Keratinocyte (primary cell): Measurements from ENCODE around the gene TFF3. TPM values are rescaled to one million over a fixed set of nuclear protein-coding genes. Genes with fewer than 3 reads are reported as not detected.

Experiments
- DNase-seq: peaks from one replicate; pipeline ENCODE4 v3.0.0-alpha.2; 2011; ENCODE audit warnings: low read depth, missing footprints, low spot score
- FAIRE-seq: peaks from 2 replicates; lab custom pipeline; 2011; peaks lifted over from hg19 to GRCh38; lab: Jason Lieb, UNC
- H2AFZ ChIP-seq: 2 replicates; pipeline ENCODE4 v1.6.0; 2012; ENCODE audit warnings: low read length, control low read depth, inconsistent platforms; ENCODE audit not compliant: control insufficient read depth
- H3K27ac ChIP-seq: 2 replicates; pipeline ENCODE4 v1.5.1; 2011; ENCODE audit warnings: low read length; ENCODE audit not compliant: control insufficient read depth, insufficient read depth
- H3K27me3 ChIP-seq: 3 replicates; pipeline ENCODE4 v1.6.0; 2011; ENCODE audit warnings: low read length; ENCODE audit not compliant: control insufficient read depth, insufficient read depth; ENCODE audit errors: extremely low read depth
- H3K36me3 ChIP-seq, 2 experiments: 2 replicates in 1 of 2; 3 replicates in 1 of 2; pipeline ENCODE4 v1.5.1; 2011; ENCODE audit warnings: low read length in 2 of 2, mild to moderate bottlenecking in 1 of 2; ENCODE audit not compliant: control insufficient read depth in 2 of 2, insufficient read depth in 2 of 2; ENCODE audit errors: extremely low read depth in 1 of 2
- H3K4me1 ChIP-seq: 3 replicates; pipeline ENCODE4 v1.5.1; 2011; ENCODE audit warnings: low read length; ENCODE audit not compliant: control insufficient read depth, insufficient read depth; ENCODE audit errors: extremely low read depth
- H3K4me2 ChIP-seq: 3 replicates; pipeline ENCODE4 v1.6.0; 2011; ENCODE audit warnings: low read depth, low read length; ENCODE audit not compliant: control insufficient read depth, insufficient read depth; ENCODE audit errors: extremely low read depth
- H3K4me3 ChIP-seq, 3 experiments: fragments of 200-600 bp in 1 of 3; sonication (generic) in 1 of 3; 2 replicates in 2 of 3; 3 replicates in 1 of 3; pipeline ENCODE4 v1.5.1; 2011 to 2016; ENCODE audit warnings: low read length in 3 of 3, mild to moderate bottlenecking in 3 of 3, control low read depth in 2 of 3, inconsistent platforms in 1 of 3, low read depth in 1 of 3, mixed read lengths in 1 of 3, mixed run types in 1 of 3, moderate library complexity in 1 of 3; ENCODE audit not compliant: control insufficient read depth in 2 of 3, insufficient read depth in 2 of 3; ENCODE audit errors: extremely low read depth in 1 of 3
- H3K79me2 ChIP-seq: 2 replicates; pipeline ENCODE4 v1.6.0; 2012; ENCODE audit warnings: low read length; ENCODE audit not compliant: control insufficient read depth, insufficient read depth
- H3K9ac ChIP-seq: 3 replicates; pipeline ENCODE4 v1.6.0; 2011; ENCODE audit warnings: low read length; ENCODE audit not compliant: control insufficient read depth, insufficient read depth; ENCODE audit errors: extremely low read depth
- H3K9me1 ChIP-seq: 3 replicates; pipeline ENCODE4 v1.6.0; 2011; ENCODE audit warnings: low read length; ENCODE audit not compliant: control insufficient read depth, insufficient read depth; ENCODE audit errors: extremely low read depth
- H3K9me3 ChIP-seq: 2 replicates; pipeline ENCODE4 v1.5.1; 2012; ENCODE audit warnings: low read depth, low read length; ENCODE audit not compliant: control insufficient read depth
- H4K20me1 ChIP-seq: 3 replicates; pipeline ENCODE4 v1.6.0; 2011; ENCODE audit warnings: low read length; ENCODE audit not compliant: control insufficient read depth, insufficient read depth; ENCODE audit errors: extremely low read depth
- EZH2 ChIP-seq: IDR thresholded peaks from one replicate; pipeline ENCODE4 v1.6.1; 2012; ENCODE audit warnings: inconsistent platforms, mild to moderate bottlenecking, low read length, moderate library complexity
- dilution Hi-C: fragments of 300-500 bp; cut with MboI; formaldehyde crosslinking; loops from one replicate; pipeline ENCODE4 v1.7.0; 2020; ENCODE audit warnings: low sequenced_read_pairs; ENCODE audit not compliant: extremely low pct_ligation_motif_present
- polyA plus RNA-seq, 5 experiments: library from polyadenylated mRNA; depleted of rRNA in 3 of 5; stranded (reverse) in 3 of 5; stranded (forward) in 1 of 5; unstranded in 1 of 5; fragments of >200 nt; gene quantifications; 1 replicate in 1 of 5; 2 replicates in 3 of 5; 3 replicates in 1 of 5; pipeline versions ENCODE4 v1.2.1 to v1.2.3, GENCODE V29; 2011 to 2012; ENCODE audit warnings: missing spikeins in 2 of 5, low read depth in 1 of 5, low replicate concordance in 1 of 5
- TF ChIP-seq, protein P1 (sequence below), 3 experiments: IDR thresholded peaks in 1 of 3; conservative IDR thresholded peaks in 1 of 3; optimal IDR thresholded peaks in 1 of 3; 2 replicates in 2 of 3; 3 replicates in 1 of 3; pipeline versions ENCODE3 to v1.5.1; 2011; ENCODE audit warnings: low read length in 3 of 3, mild to moderate bottlenecking in 3 of 3, moderate library complexity in 2 of 3, control low read depth in 1 of 3, inconsistent platforms in 1 of 3; ENCODE audit not compliant: insufficient read depth in 2 of 3; ENCODE audit errors: extremely low read depth in 1 of 3

Gene TFF3
- polyA plus RNA-seq, 1 donor (not counting 4 experiments of a cell fraction or from before 2014, with no cell fraction given) = not detected

- no peaks in the 10 kb centered on the region for H3K9me1 ChIP-seq
- H3K9me3 ChIP-seq = no peaks in the 10 kb centered on the region
- TF ChIP-seq, protein P1, sequence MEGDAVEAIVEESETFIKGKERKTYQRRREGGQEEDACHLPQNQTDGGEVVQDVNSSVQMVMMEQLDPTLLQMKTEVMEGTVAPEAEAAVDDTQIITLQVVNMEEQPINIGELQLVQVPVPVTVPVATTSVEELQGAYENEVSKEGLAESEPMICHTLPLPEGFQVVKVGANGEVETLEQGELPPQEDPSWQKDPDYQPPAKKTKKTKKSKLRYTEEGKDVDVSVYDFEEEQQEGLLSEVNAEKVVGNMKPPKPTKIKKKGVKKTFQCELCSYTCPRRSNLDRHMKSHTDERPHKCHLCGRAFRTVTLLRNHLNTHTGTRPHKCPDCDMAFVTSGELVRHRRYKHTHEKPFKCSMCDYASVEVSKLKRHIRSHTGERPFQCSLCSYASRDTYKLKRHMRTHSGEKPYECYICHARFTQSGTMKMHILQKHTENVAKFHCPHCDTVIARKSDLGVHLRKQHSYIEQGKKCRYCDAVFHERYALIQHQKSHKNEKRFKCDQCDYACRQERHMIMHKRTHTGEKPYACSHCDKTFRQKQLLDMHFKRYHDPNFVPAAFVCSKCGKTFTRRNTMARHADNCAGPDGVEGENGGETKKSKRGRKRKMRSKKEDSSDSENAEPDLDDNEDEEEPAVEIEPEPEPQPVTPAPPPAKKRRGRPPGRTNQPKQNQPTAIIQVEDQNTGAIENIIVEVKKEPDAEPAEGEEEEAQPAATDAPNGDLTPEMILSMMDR (optimal IDR thresholded peaks at IDR 0.05 in 1 of 3, IDR thresholded peaks at IDR 0.05 in 1 of 3, conservative IDR thresholded peaks at IDR 0.05 in 1 of 3; ENCODE audit: extremely low read depth in 1 of 3, insufficient read depth in 2 of 3, low read length in 3 of 3) = no peak
- no peak for TF ChIP-seq EZH2
- H3K36me3 ChIP-seq = no peaks in the 10 kb centered on the region
- H2AFZ ChIP-seq = no peak overlapping the region
- H3K27ac ChIP-seq = no peak overlapping the region
- H3K27me3 ChIP-seq = peaks cover 12% of the 10 kb centered on the region
- H3K4me2 ChIP-seq = no peak overlapping the region
- dilution Hi-C loops = no loop called here
- no peak overlapping the region for H3K4me3 ChIP-seq
- FAIRE-seq (no peak), DNase-seq (no peak)
- H3K4me1 ChIP-seq = no peaks in the 10 kb centered on the region
- H3K9ac ChIP-seq = no peak overlapping the region
- no peaks in the 10 kb centered on the region for H4K20me1 ChIP-seq
- no peaks in the 10 kb centered on the region for H3K79me2 ChIP-seq
These were observed 4.8 kb upstream of the TFF3 start for GRCh38 chr21:42319851-42320572.

GRCh38 chr21:42319376-42319775, 4.2 kb upstream of the TFF3 start:
- H3K9ac ChIP-seq = no peak overlapping the region
- dilution Hi-C loops = no loop called here
- H3K4me3 ChIP-seq = no peak overlapping the region
- no peaks in the 10 kb centered on the region for H3K36me3 ChIP-seq
- H2AFZ ChIP-seq = no peak overlapping the region
- FAIRE-seq (no peak), DNase-seq (no peak)
- H3K79me2 ChIP-seq = no peaks in the 10 kb centered on the region
- no peaks in the 10 kb centered on the region for H3K9me1 ChIP-seq
- H3K4me2 ChIP-seq = no peak overlapping the region
- H3K27ac ChIP-seq = no peak overlapping the region
- no peak for TF ChIP-seq EZH2
- TF ChIP-seq, protein P1 (optimal IDR thresholded peaks at IDR 0.05 in 1 of 3, IDR thresholded peaks at IDR 0.05 in 1 of 3, conservative IDR thresholded peaks at IDR 0.05 in 1 of 3; ENCODE audit: extremely low read depth in 1 of 3, insufficient read depth in 2 of 3, low read length in 3 of 3) = no peak
- peaks cover 12% of the 10 kb centered on the region for H3K27me3 ChIP-seq
- no peaks in the 10 kb centered on the region for H4K20me1 ChIP-seq
- H3K9me3 ChIP-seq = no peaks in the 10 kb centered on the region
- H3K4me1 ChIP-seq = no peaks in the 10 kb centered on the region
